IPS-18a (cell line): ENCODE measurements around the gene WDR4.

Experiments
- H3K27ac ChIP-seq: one replicate; pipeline ENCODE4 v1.5.1; 2013; ENCODE audit warnings: low read length
- H3K27me3 ChIP-seq: one replicate; pipeline ENCODE4 v1.6.1; 2013; ENCODE audit warnings: mild to moderate bottlenecking, low read length; ENCODE audit not compliant: control insufficient read depth, insufficient read depth
- H3K36me3 ChIP-seq: one replicate; pipeline ENCODE4 v1.6.1; 2013; ENCODE audit warnings: low read depth, low read length; ENCODE audit not compliant: control insufficient read depth
- H3K4me1 ChIP-seq: one replicate; pipeline ENCODE4 v1.6.1; 2013; ENCODE audit warnings: low read depth, low read length; ENCODE audit not compliant: control insufficient read depth
- H3K4me3 ChIP-seq: one replicate; pipeline ENCODE4 v1.5.1; 2013; ENCODE audit warnings: low read length
- H3K9ac ChIP-seq: one replicate; pipeline ENCODE4 v1.6.1; 2013; ENCODE audit warnings: mild to moderate bottlenecking, low read length, moderate library complexity
- H3K9me3 ChIP-seq: one replicate; pipeline ENCODE4 v1.6.1; 2013; ENCODE audit warnings: low read depth, low read length; ENCODE audit not compliant: control insufficient read depth

Gene WDR4

DNA sequence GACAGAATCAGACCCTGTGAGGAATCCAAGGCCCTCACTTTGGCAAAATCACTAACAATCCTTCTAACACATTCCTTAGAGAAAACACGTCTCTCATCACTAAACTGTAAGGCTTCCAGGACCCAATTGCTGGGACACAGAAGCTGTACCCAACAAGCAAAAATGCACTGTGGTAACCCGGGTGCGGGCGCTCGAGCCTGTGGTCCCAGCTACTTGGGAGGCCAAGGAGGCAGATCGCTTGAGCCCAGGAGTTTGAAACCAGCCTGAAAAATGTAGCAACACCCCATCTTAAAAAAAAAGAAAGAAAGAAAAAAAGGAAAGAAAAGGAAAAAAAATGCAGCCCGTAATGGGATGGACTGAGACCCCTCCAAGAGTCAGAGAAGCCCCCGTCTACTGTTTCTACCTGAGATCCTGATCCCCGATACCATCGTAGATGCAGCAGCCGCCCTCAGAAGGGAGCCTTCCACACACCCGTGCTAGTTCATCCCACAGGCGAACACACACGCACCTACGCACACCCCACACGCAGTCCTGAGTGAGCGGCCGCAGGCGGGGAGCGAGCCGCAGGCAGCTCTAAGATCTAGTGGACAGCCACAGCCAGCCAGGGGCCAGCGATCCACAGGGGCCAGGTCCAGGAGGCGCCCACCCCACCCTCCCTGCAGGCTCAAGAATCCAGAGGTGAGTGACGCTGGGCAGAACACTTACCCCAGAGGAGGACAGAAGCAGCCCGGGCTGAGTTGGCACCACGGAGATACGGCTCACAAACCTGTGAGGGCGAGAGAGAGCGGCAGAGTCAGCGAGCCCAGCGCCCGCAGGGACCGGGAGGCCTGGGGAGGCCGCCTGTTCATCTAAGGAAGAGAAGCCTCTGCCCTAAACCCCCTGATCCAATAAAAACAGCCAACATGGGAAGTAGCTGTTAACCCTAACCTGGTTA is 20.1 kb downstream of the WDR4 start:
- H3K9me3 ChIP-seq, result no peaks in the 10 kb centered on the region
- no peak overlapping the region for H3K27ac ChIP-seq
- H3K27me3 ChIP-seq, result no peaks in the 10 kb centered on the region
- H3K36me3 ChIP-seq, result peaks cover 83% of the 10 kb centered on the region
- H3K4me1 ChIP-seq, result no peaks in the 10 kb centered on the region
- H3K4me3 ChIP-seq, result no peak overlapping the region
- H3K9ac ChIP-seq, result no peak overlapping the region

DNA sequence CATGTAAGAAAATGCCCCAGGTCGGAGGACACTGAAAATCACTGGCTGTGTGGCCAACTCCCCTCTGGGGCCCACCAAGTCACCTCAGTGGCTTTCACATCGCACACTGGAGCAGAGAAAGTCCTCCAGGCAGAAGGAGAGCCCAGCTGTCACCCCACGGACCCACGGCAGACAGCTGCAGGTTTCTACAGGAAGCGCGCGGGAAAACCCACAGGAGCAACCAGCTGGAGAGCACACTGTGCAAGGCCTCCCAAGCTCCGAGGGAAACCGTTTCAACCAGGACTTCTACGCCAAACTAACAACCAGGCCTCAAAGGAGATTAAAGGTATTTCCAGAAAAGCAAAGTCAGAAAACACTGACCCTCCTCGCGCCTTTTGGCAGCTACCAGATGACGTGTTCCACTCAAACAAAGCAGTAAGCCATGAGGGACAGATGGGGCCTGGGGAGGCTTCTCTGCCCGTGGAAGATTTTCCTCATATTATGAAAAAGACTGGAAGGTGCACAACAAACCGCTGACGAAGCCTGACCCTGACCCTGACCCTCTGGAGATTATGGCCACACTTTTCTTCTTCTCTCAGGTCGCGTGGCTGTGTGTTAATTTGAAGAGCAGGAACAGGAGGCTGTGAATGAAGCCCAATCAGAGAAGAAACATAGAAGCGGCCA is 21.0 kb downstream of the WDR4 start:
- Histone ChIP-seq H3K36me3 (peaks cover 89% of the 10 kb centered on the region), H3K27me3 (no peaks in the 10 kb centered on the region), H3K4me3 (no peak overlapping the region), H3K27ac (no peak overlapping the region), H3K9ac (no peak overlapping the region), H3K4me1 (no peaks in the 10 kb centered on the region), H3K9me3 (no peaks in the 10 kb centered on the region)

GRCh38 chr21:42857216-42857615 is 22.1 kb downstream of the WDR4 start:
- Histone ChIP-seq H3K9me3 (no peaks in the 10 kb centered on the region), H3K27ac (no peak overlapping the region), H3K27me3 (no peaks in the 10 kb centered on the region), H3K4me3 (no peak overlapping the region), H3K4me1 (no peaks in the 10 kb centered on the region), H3K36me3 (peaks cover 87% of the 10 kb centered on the region), H3K9ac (no peak overlapping the region)

DNA sequence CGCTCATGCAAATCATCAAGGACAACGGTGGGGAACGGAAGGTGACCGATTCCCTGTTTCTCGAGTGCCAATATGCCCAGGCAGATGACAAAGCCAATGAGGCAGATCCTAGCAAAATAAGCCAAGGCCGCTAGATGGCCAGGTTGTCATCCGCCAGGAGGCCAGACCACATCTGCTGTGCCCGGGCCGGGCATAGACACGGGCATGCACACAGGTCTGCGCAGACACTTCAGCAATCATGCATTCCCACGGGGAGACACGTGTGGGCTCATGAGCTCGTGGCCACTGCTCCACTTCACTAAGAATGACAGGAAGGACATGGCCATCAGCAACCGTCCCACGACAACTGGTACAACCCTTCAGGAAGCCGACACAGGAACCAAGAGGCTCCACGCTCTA is 23.4 kb downstream of the WDR4 start:
- no peak overlapping the region for H3K27ac ChIP-seq
- H3K36me3 ChIP-seq, result peaks cover 89% of the 10 kb centered on the region
- no peaks in the 10 kb centered on the region for H3K27me3 ChIP-seq
- no peak overlapping the region for H3K9ac ChIP-seq
- H3K4me1 ChIP-seq, result no peaks in the 10 kb centered on the region
- no peak overlapping the region for H3K4me3 ChIP-seq
- H3K9me3 ChIP-seq, result no peaks in the 10 kb centered on the region

- no peaks in the 10 kb centered on the region for H3K27me3 ChIP-seq
- no peaks in the 10 kb centered on the region for H3K9me3 ChIP-seq
- no peak overlapping the region for H3K4me3 ChIP-seq
- no peaks in the 10 kb centered on the region for H3K4me1 ChIP-seq
- H3K27ac ChIP-seq, result no peak overlapping the region
- no peak overlapping the region for H3K9ac ChIP-seq
- peaks cover 88% of the 10 kb centered on the region for H3K36me3 ChIP-seq
Observed at GRCh38 chr21:42855171-42855936, 24.0 kb downstream of the WDR4 start.

- no peak overlapping the region for H3K9ac ChIP-seq
- no peaks in the 10 kb centered on the region for H3K9me3 ChIP-seq
- H3K4me1 ChIP-seq, result no peaks in the 10 kb centered on the region
Observed at GRCh38 chr21:42854246-42855010, 24.9 kb downstream of the WDR4 start.

DNA sequence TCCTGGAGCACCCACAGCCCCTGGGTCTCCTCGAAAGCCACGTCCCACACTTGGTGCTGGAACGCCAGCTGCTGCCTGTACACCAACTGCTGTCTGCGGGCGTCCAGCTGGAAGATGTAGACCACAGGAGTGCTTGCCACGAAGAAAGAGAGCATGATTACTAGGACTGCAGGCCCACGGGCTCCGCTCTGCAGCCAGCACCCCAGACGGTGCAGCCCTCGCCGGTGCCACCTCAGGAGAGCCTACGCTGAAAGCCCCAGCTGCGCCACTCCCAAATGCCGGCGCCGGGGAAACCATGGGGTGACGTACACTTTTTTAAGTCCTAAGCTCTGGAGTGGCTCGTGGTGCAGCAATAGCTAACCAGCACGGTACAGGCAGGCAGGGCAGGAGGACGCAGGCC is 25.7 kb downstream of the WDR4 start:
- no peaks in the 10 kb centered on the region for H3K4me1 ChIP-seq
- H3K4me3 ChIP-seq, result no peak overlapping the region
- no peaks in the 10 kb centered on the region for H3K27me3 ChIP-seq
- H3K27ac ChIP-seq, result no peak overlapping the region
- no peaks in the 10 kb centered on the region for H3K9me3 ChIP-seq
- no peak overlapping the region for H3K9ac ChIP-seq
- H3K36me3 ChIP-seq, result peaks cover 87% of the 10 kb centered on the region

More at GRCh38 chr21:42854246-42855010, 24.9 kb downstream of the WDR4 start:
- H3K27me3 ChIP-seq, result no peaks in the 10 kb centered on the region
- no peak overlapping the region for H3K4me3 ChIP-seq
- no peak overlapping the region for H3K27ac ChIP-seq
- peaks cover 88% of the 10 kb centered on the region for H3K36me3 ChIP-seq

- Histone ChIP-seq H3K27me3 (no peaks in the 10 kb centered on the region), H3K9ac (no peak overlapping the region), H3K4me1 (no peaks in the 10 kb centered on the region), H3K27ac (no peak overlapping the region), H3K9me3 (no peaks in the 10 kb centered on the region), H3K4me3 (no peak overlapping the region), H3K36me3 (peaks cover 83% of the 10 kb centered on the region)
Observed at GRCh38 chr21:42852925-42853570, 26.3 kb downstream of the WDR4 start.

DNA sequence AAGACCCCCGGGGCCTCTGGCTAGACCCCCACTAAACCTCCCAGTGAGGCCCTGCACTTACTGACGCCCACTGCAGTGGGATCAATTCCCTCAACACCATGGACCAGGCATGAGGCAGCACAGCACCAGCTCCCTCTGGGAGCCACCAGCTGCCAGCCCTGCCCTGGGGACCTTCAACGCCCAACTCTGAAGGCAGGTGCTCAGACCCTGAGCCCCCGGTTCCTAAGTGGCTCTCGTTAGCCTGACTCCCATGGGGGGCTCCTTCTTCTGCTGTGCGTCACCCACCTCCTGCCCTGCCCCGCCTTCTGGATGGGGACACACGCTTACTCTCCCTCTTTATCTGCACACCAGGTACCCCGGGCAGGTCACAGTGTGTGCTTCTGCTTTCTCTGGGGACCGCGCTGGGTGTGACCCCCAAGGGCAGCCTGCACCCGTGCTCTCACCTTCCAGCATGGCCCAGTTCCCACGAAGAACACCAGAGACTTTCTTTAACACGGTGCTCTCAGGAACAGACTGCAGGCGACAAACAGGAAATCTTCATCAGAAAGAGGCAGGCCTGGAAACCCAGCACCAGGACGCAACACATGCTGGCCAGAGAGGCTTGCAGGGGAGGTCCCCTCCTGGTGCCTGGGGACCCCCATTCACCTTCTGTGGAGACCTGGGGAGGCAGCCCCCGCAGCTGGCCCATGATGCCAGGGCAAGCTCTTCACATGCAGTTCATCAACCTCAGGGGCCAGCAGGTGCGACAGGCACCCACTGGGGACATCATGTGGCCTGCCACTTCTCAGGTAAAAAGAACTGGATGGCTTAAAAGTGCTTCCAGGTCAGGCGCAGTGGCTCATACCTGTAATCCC is 27.3 kb downstream of the WDR4 start:
- peaks cover 86% of the 10 kb centered on the region for H3K36me3 ChIP-seq
- H3K4me1 ChIP-seq, result no peaks in the 10 kb centered on the region
- no peak overlapping the region for H3K4me3 ChIP-seq
- H3K27ac ChIP-seq, result no peak overlapping the region
- H3K27me3 ChIP-seq, result no peaks in the 10 kb centered on the region
- no peak overlapping the region for H3K9ac ChIP-seq
- H3K9me3 ChIP-seq, result no peaks in the 10 kb centered on the region

DNA sequence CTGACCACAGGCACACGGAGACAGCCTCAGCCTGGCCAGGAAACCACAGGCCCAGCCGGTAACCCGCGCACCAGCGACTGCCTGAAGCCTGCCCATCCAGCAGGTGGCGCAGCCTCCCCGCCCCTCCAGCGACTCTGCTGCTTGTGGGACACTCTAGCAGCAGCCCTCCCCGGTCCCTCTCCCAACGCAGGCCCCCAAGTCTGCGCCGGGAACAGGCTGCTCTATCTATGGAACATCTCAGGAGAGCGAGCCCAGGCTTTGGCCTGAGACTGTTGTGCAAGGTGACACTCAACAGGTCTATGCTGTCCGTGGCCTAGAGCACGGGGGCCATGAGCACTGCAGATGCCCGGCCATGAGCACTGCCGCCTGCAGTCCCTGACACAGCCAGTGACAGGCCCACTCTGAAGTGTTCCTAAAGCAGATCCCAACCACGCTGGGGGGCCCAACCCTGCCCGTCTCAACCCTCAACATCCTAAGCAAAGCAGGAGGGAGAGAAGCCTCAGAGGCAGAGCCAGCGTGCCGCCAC is 28.4 kb downstream of the WDR4 start:
- Histone ChIP-seq H3K27ac (no peak overlapping the region), H3K36me3 (peaks cover 82% of the 10 kb centered on the region), H3K4me3 (no peak overlapping the region), H3K9ac (no peak overlapping the region), H3K9me3 (no peaks in the 10 kb centered on the region), H3K27me3 (no peaks in the 10 kb centered on the region), H3K4me1 (no peaks in the 10 kb centered on the region)
